Measurements from ENCODE around the gene TRIM33.

DNA sequence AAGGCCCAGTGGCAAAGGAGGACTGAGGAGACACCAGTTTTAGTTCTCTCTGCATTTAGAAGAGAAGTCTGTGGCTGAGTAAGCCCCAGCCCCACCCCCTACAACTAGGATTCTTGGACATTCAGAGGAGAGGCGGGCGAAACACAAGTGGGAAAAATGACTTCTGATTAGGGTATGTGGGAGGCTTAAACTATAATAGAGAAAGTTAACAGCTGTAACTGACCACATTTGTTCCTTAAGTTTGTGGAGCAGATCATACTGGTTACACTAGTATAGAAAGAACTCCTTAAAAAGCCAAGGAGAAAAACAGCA, 11.2 kb upstream of the TRIM33 start:
- no peak for TF ChIP-seq MXI1 (IDR thresholded peaks at IDR 0.05; ENCODE audit: low read depth, low read length)
- no peak for TF ChIP-seq EGR1 (IDR thresholded peaks at IDR 0.05; ENCODE audit: borderline replicate concordance in 1 of 2, low read depth in 2 of 2, low read length in 2 of 2)
- TF ChIP-seq, protein P1, sequence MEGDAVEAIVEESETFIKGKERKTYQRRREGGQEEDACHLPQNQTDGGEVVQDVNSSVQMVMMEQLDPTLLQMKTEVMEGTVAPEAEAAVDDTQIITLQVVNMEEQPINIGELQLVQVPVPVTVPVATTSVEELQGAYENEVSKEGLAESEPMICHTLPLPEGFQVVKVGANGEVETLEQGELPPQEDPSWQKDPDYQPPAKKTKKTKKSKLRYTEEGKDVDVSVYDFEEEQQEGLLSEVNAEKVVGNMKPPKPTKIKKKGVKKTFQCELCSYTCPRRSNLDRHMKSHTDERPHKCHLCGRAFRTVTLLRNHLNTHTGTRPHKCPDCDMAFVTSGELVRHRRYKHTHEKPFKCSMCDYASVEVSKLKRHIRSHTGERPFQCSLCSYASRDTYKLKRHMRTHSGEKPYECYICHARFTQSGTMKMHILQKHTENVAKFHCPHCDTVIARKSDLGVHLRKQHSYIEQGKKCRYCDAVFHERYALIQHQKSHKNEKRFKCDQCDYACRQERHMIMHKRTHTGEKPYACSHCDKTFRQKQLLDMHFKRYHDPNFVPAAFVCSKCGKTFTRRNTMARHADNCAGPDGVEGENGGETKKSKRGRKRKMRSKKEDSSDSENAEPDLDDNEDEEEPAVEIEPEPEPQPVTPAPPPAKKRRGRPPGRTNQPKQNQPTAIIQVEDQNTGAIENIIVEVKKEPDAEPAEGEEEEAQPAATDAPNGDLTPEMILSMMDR (IDR thresholded peaks at IDR 0.05 in 2 of 3, conservative IDR thresholded peaks at IDR 0.05 in 1 of 3; ENCODE audit: control insufficient read depth in 2 of 3, extremely low read depth in 1 of 3, insufficient read depth in 1 of 3, low read depth in 3 of 3, low read length in 3 of 3), result no peak
